BLaER1 treated with 17β-estradiol and CSF1 and Interleukin-3, amounts not matched to agents 10 nM and 100 nM (cell line): ENCODE data around the gene SEMA3F.
"Not testable (repeated sequence)": the region's sequence is repeated elsewhere in the genome, so short reads cannot be mapped to it uniquely, and the experiment has no call there.

Source experiments
- H3K27ac ChIP-seq, 11 experiments: shearing (Covaris generic); formaldehyde crosslinking; 2 replicates each; pipeline ENCODE4 v1.8.1; 2022
- H3K27me3 ChIP-seq, 11 experiments: shearing (Covaris generic); formaldehyde crosslinking; 2 replicates each; pipeline ENCODE4 v1.8.1; 2022
- H3K36me3 ChIP-seq, 11 experiments: shearing (Covaris generic); formaldehyde crosslinking; 2 replicates each; pipeline ENCODE4 v1.8.1; 2022
- H3K4me1 ChIP-seq, 10 experiments: shearing (Covaris generic); formaldehyde crosslinking; 2 replicates each; pipeline ENCODE4 v1.8.1; 2022
- H3K4me2 ChIP-seq, 11 experiments: shearing (Covaris generic); formaldehyde crosslinking; 2 replicates each; pipeline ENCODE4 v1.8.1; 2022
- H3K4me3 ChIP-seq, 10 experiments: shearing (Covaris generic); formaldehyde crosslinking; 2 replicates each; pipeline ENCODE4 v1.8.1; 2022
- H3K9ac ChIP-seq, 11 experiments: shearing (Covaris generic); formaldehyde crosslinking; 2 replicates each; pipeline ENCODE4 v1.8.1; 2022
- H3K9me3 ChIP-seq, 11 experiments: shearing (Covaris generic); formaldehyde crosslinking; replicated peaks in 1 of 11; 2 replicates each; pipeline ENCODE4 v1.8.1; 2022
- H4K20me1 ChIP-seq, 11 experiments: shearing (Covaris generic); formaldehyde crosslinking; 2 replicates each; pipeline ENCODE4 v1.8.1; 2022
- Cebpa-rat ChIP-seq, 11 experiments: shearing (Covaris generic); IDR thresholded peaks; 2 replicates each; pipeline ENCODE4 v1.8.1; 2022

The SEMA3F gene

GRCh38 chr3:50224639-50225038, 69.5 kb downstream of the SEMA3F start:
- no peak for TF ChIP-seq Cebpa-rat (IDR thresholded peaks at IDR 0.05)
- Histone ChIP-seq H3K4me1 (peaks cover 23 to 46% (median 38%) of the 10 kb centered on the region in 10 experiments), H4K20me1 (no peaks in the 10 kb centered on the region), H3K9me3 (no peaks in the 10 kb centered on the region), H3K27ac (no peak overlapping the region), H3K27me3 (peaks cover 0 to 10% (median 5%) of the 10 kb centered on the region in 11 experiments; a peak in 8 of 22 replicates), H3K9ac (no peak overlapping the region), H3K4me2 (no peak overlapping the region), H3K36me3 (no peaks in the 10 kb centered on the region), H3K4me3 (no peak overlapping the region)

- H4K20me1 ChIP-seq, result no peaks in the 10 kb centered on the region
- H3K27me3 ChIP-seq, result peaks cover 0 to 10% (median 5%) of the 10 kb centered on the region in 11 experiments; a peak in 8 of 22 replicates
- H3K36me3 ChIP-seq, result no peaks in the 10 kb centered on the region
- peak overlapping the region; percentile 61 to 81 (median 76) for H3K4me3 ChIP-seq
- no peak for TF ChIP-seq Cebpa-rat (IDR thresholded peaks at IDR 0.05)
- H3K4me1 ChIP-seq, result peaks cover 36 to 58% (median 46%) of the 10 kb centered on the region in 10 experiments
- H3K27ac ChIP-seq, result peak overlapping the region in 9 of 11 experiments; percentile 41 to 78 (median 69); a peak in 17 of 22 replicates
- no peaks in the 10 kb centered on the region for H3K9me3 ChIP-seq
- H3K4me2 ChIP-seq, result peak overlapping the region; percentile 88 to 100 (median 98)
- H3K9ac ChIP-seq, result peak overlapping the region; percentile 67 to 84 (median 79); a peak in 21 of 22 replicates
Measured at GRCh38 chr3:50226888-50227389, 71.8 kb downstream of the SEMA3F start.

- H4K20me1 ChIP-seq, result no peaks in the 10 kb centered on the region
- H3K9me3 ChIP-seq, result no peaks in the 10 kb centered on the region
- TF ChIP-seq Cebpa-rat (IDR thresholded peaks at IDR 0.05), result no peak
- no peaks in the 10 kb centered on the region for H3K36me3 ChIP-seq
- H3K27ac ChIP-seq, result peak overlapping the region; percentile 44 to 83 (median 75); a peak in 20 of 22 replicates
- peak overlapping the region; percentile 61 to 81 (median 76) for H3K4me3 ChIP-seq
- peaks cover 0 to 10% (median 5%) of the 10 kb centered on the region in 11 experiments; a peak in 8 of 22 replicates for H3K27me3 ChIP-seq
- H3K4me2 ChIP-seq, result peak overlapping the region; percentile 88 to 100 (median 98)
- peaks cover 36 to 57% (median 46%) of the 10 kb centered on the region in 10 experiments for H3K4me1 ChIP-seq
- peak overlapping the region; percentile 67 to 84 (median 79) for H3K9ac ChIP-seq
Measured at GRCh38 chr3:50227390-50228183, 72.5 kb downstream of the SEMA3F start.

- peak overlapping the region in 10 of 11 experiments; percentile 57 to 83 (median 76); a peak in 19 of 22 replicates for H3K27ac ChIP-seq
- H3K9ac ChIP-seq, result peak overlapping the region; percentile 67 to 84 (median 79); a peak in 21 of 22 replicates
Measured at GRCh38 chr3:50228184-50228763, 73.2 kb downstream of the SEMA3F start.

GRCh38 chr3:50229490-50229889, 74.4 kb downstream of the SEMA3F start:
- Histone ChIP-seq H3K27me3 (peaks cover 0 to 4% (median 0%) of the 10 kb centered on the region in 11 experiments; a peak in 4 of 22 replicates), H4K20me1 (no peaks in the 10 kb centered on the region), H3K4me2 (peak overlapping the region in 9 of 11 experiments; percentile 36 to 100 (median 98); a peak in 12 of 22 replicates), H3K36me3 (no peaks in the 10 kb centered on the region), H3K4me3 (no peak overlapping the region), H3K27ac (peak overlapping the region in 9 of 11 experiments; percentile 6 to 78 (median 70); a peak in 16 of 22 replicates), H3K9me3 (no peaks in the 10 kb centered on the region), H3K9ac (peak overlapping the region in 6 of 11 experiments; percentile 9 to 79 (median 41); a peak in 5 of 22 replicates), H3K4me1 (peaks cover 39 to 74% (median 57%) of the 10 kb centered on the region in 10 experiments)
- TF ChIP-seq Cebpa-rat (IDR thresholded peaks at IDR 0.05), result no peak

More at GRCh38 chr3:50228184-50228763, 73.2 kb downstream of the SEMA3F start:
- H4K20me1 ChIP-seq, H3K27me3 ChIP-seq, H3K36me3 ChIP-seq, H3K9me3 ChIP-seq: not testable (repeated sequence)
- Histone ChIP-seq H3K4me1 (peaks cover 36 to 62% (median 49%) of the 10 kb centered on the region in 10 experiments), H3K4me2 (peak overlapping the region; percentile 88 to 100 (median 98)), H3K4me3 (peak overlapping the region; percentile 61 to 81 (median 76))

- Histone ChIP-seq H3K4me2 (peak overlapping the region in 9 of 11 experiments; percentile 4 to 98 (median 54); a peak in 15 of 22 replicates), H3K27ac (peak overlapping the region in 9 of 11 experiments; percentile 16 to 73 (median 64); a peak in 15 of 22 replicates), H3K9ac (peak overlapping the region in 5 of 11 experiments; percentile 9 to 45 (median 38); a peak in 4 of 22 replicates), H4K20me1 (no peaks in the 10 kb centered on the region), H3K27me3 (no peaks in the 10 kb centered on the region; a peak in 1 of 22 replicates), H3K9me3 (no peaks in the 10 kb centered on the region), H3K4me3 (no peak overlapping the region), H3K4me1 (peaks cover 47 to 82% (median 65%) of the 10 kb centered on the region in 10 experiments), H3K36me3 (no peaks in the 10 kb centered on the region)
- TF ChIP-seq Cebpa-rat (IDR thresholded peaks at IDR 0.05), result no peak
Measured at GRCh38 chr3:50230104-50230793, 75.1 kb downstream of the SEMA3F start.

GRCh38 chr3:50230794-50231125, 75.6 kb downstream of the SEMA3F start:
- peaks cover 48 to 82% (median 65%) of the 10 kb centered on the region in 10 experiments for H3K4me1 ChIP-seq
- peak overlapping the region in 1 of 11 experiments; percentile 38; a peak in 1 of 22 replicates for H3K9ac ChIP-seq
- H3K9me3 ChIP-seq, result no peaks in the 10 kb centered on the region
- no peak for TF ChIP-seq Cebpa-rat (IDR thresholded peaks at IDR 0.05)
- no peaks in the 10 kb centered on the region for H4K20me1 ChIP-seq
- no peaks in the 10 kb centered on the region for H3K27me3 ChIP-seq
- H3K4me3 ChIP-seq, result no peak overlapping the region
- peak overlapping the region in 7 of 11 experiments; percentile 22 to 73 (median 70); a peak in 10 of 22 replicates for H3K27ac ChIP-seq
- H3K4me2 ChIP-seq, result peak overlapping the region in 8 of 11 experiments; percentile 4 to 98 (median 71); a peak in 14 of 22 replicates
- H3K36me3 ChIP-seq, result no peaks in the 10 kb centered on the region

- no peaks in the 10 kb centered on the region for H3K9me3 ChIP-seq
- no peaks in the 10 kb centered on the region for H3K36me3 ChIP-seq
- H3K27me3 ChIP-seq, result no peaks in the 10 kb centered on the region
- peaks cover 4 to 6% (median 5%) of the 10 kb centered on the region in 11 experiments; a peak in 19 of 22 replicates for H4K20me1 ChIP-seq
- no peak overlapping the region for H3K4me3 ChIP-seq
- no peak for TF ChIP-seq Cebpa-rat (IDR thresholded peaks at IDR 0.05)
- peak overlapping the region in 2 of 11 experiments; percentile 88 to 96; a peak in 2 of 22 replicates for H3K4me2 ChIP-seq
- H3K4me1 ChIP-seq, result peaks cover 40 to 74% (median 60%) of the 10 kb centered on the region in 10 experiments
- H3K9ac ChIP-seq, result no peak overlapping the region
- no peak overlapping the region for H3K27ac ChIP-seq
Measured at GRCh38 chr3:50231581-50231980, 76.5 kb downstream of the SEMA3F start.
